IPS DF 4.7 (cell line): ENCODE data around the gene GPC6.

Experiments used
- DNase-seq: peaks from one replicate; pipeline ENCODE4 v3.0.0-alpha.2; 2013; ENCODE audit warnings: low spot score; ENCODE audit errors: extremely low read depth

Gene GPC6

DNA sequence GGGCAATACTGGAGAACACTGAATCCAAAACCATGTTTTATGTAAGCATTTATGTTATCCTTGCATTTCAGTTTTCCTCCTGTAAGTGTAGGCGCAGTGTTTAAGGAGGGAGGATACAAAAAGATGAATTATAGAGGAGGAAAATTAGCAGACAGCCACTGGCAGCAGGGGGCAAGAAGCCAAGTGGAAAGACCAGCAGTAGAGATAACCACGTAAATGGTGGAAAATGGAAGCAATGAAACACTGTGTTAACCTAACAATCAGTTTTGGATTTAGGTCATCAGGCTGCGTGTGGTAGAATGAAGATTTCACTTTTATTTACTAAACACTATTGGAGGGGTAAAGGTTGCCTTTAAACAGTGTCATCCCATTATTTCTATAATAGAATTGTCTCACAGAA lies 447.3 kb downstream of the GPC6 start:
- DNase-seq: no peak

- no peak for DNase-seq
Measured at GRCh38 chr13:93674337-93674755, 447.7 kb downstream of the GPC6 start.

- no peak for DNase-seq
Measured at GRCh38 chr13:93680329-93680728, 453.7 kb downstream of the GPC6 start.

DNA sequence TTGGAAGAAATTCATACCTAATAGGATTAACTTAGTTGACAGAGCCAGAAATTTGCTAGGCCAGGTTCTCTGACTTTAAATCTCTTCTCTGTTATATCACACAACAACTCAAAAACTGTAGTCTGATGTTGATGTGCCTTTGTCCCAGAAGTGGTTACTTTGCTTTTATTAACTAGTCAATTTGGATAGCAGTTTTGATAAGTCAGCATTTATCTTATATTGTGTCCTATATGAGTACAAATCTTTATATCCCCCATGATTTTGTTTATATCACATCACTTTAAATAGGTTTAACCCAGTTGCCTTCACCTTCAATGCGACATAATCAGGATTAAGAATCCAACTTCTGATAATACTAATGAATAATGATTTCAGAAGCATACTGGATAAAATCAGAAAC lies 459.3 kb downstream of the GPC6 start:
- DNase-seq: no peak

GRCh38 chr13:93686399-93686798 lies 459.8 kb downstream of the GPC6 start:
- DNase-seq: no peak

GRCh38 chr13:93687261-93687660 lies 460.7 kb downstream of the GPC6 start:
- DNase-seq: no peak

DNA sequence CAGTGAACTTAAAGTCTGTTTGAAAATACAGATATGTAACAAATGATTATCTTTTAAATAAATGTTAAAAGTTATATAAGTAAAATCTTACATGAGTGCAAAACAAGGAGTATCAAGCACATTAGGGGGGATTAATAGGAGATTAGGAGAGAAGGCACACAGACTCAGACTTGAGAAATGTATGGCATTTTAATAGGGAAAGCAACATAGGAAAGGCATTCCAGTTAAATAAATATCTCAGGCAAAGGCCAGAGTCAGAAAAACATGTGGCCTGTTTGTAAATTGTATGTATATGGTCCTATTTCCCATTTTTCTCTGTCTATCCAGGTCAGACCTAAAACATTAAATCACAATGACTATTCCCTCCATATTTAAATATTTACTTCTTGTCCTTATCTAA lies 462.7 kb downstream of the GPC6 start:
- DNase-seq: no peak

DNA sequence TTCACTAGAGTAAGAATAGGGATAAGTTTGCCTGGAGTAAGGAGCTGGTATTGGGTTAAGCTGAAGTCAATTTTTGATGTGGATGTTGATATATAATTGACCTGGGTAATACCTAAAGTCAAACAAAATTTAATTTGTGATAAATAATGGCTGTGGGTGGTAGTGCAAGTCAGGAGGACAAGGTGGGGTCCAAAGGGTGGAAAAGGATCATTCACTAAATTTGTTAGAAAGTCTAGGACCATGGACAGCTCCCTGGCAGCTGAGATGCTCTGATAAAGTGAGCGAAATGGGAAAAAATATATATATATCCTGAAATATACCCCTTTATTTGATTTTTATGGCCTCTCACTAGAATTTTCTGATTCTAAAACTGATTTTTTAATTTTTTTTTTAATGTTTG lies 463.5 kb downstream of the GPC6 start:
- no peak for DNase-seq

GRCh38 chr13:93698016-93698613 lies 471.5 kb downstream of the GPC6 start:
- no peak for DNase-seq

DNA sequence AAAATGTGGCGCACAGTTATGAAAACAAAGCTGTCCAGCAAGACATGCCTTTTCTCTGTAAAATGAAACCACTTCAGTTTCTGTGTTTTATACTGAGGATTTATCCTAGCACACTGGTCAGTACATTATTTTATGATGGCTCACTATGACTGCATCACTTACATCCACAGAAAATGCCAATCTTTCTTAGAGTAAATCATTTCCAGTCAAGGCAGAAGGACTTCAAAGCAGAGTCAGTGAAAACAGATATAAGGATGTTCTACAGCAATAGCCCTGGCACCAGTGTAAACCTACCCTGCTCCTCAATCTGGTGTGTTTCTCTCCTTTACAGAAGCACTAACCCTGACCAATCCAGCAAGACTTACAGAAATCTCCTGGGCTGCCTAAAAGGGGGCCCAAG lies 473.5 kb downstream of the GPC6 start:
- DNase-seq: no peak

GRCh38 chr13:93708308-93709075 lies 481.9 kb downstream of the GPC6 start:
- no peak for DNase-seq

DNA sequence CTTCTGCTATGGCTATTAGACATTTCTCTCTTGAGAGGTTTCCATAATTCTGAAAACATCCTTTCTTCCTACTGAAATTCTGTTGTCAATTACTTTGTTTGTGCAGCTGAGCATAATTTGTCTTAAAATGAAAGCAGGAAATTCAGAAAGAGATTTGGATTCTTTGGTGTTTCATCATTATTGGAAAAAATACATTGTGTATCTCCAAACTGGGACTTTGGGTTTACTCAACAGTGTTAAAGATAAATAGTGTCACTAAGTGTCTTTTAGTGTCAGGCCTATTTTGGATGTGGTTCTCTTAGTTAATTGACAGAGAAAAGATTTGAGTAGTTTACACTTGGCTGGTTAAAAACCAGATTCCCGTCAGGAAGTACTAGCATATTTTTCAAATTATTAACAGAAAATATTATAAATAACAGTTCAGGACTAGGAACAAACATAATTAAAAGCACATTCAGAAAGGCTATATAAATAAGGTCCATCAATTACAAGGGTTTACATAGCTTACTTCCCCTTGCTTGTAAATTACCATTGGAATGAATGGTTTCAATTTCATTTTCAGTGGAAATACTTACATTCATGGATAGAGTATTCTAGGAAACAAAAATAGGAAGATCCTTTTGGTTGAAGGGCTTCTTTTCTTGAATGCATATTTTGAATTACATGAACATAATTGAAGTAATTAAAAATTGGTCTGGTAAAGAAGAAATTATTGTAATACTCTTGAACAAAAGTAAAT lies 483.1 kb downstream of the GPC6 start:
- no peak for DNase-seq

DNA sequence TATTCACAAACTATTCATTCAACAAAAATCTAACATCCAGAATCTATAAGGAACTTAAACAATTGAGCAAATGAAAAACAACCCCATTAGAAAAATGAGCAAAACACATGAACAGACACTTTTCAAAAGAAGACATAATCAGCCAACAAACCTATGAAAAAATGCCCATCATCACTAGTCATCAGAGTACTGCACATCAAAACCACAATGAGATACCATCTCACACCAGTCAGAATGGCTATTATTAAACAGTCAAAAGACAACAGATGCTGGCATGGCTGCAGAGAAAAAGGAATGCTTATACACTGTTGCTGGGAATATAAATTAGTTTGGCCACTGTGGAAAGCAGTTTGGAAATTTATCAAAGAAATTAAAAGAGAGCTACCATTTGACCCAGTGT lies 487.6 kb downstream of the GPC6 start:
- DNase-seq: no peak

DNA sequence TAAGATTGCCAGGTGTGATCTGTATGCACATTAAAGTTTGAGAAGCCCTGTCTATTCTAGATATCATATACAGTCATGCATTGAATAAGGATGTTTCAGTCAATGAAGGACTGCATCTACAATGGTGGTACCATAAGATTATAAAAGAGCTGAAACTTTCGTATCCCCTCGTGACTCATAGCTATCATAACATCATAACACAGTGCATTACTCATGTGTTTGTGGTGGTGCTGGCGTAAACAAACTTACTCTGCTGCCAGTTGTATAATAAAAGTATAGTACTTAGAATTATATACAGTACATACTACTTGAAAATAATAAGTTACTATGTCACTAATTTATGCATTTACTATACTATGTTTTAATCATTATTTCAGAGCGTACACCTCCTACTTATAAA lies 489.3 kb downstream of the GPC6 start:
- no peak for DNase-seq

GRCh38 chr13:93716623-93717022 lies 490.0 kb downstream of the GPC6 start:
- no peak for DNase-seq

- no peak for DNase-seq
Measured at GRCh38 chr13:93721483-93721882, 494.9 kb downstream of the GPC6 start.

- no peak for DNase-seq
Measured at GRCh38 chr13:93723316-93723715, 496.7 kb downstream of the GPC6 start.

DNA sequence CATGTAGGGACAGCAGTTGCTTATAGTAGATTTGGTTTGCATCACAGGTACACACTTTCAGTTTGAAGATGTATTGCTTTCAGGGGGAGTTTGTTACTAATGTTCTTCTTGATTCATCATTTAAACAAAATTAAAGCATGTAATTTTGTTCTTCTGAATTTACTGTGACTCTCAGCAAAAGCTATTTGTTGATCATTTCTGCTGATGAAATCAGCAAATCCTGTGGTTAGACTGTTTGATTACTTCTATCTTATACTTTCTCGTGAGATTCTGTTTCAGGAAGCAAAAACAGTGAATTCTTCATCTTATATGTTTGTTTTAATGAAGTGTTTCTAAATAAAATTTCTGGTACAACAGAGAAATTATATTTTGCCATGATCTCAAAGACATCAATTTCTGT lies 497.6 kb downstream of the GPC6 start:
- no peak for DNase-seq

DNA sequence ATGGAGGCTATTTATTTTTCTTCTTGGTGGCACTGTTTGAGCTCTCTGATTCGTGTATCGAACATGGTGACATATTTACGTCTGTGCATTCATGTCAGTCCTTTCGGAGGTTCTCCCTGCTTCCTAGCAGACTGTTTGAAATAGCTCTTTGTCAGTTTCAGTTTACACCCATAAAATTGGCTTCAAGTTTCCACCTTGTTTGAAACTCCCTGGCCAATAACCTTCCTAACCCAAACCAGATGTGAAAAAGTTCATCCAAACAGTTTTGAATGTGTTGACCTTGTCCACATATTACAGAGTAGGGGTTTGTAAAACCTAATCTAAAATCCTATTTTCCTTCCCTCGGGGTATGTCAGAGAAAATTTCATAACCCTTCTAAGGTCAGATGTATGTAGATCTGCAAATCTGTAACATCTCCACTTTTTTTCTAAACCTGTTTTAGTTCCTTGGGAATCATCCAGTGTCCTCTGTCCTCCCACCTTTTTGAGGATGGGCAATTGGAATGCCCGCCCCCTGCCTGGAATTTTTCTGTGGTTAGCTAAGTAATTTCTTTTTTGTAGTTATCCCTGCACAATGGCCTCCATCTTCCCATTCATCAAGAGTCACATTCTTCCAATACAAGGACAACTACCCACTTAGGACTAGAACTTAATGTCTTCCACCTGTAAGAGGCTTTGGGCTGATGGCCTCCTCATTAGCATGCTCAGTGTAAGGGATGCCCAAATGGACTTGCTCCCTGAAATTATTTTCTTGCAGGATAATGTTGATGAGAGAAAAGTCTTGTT lies 499.8 kb downstream of the GPC6 start:
- no peak for DNase-seq

DNA sequence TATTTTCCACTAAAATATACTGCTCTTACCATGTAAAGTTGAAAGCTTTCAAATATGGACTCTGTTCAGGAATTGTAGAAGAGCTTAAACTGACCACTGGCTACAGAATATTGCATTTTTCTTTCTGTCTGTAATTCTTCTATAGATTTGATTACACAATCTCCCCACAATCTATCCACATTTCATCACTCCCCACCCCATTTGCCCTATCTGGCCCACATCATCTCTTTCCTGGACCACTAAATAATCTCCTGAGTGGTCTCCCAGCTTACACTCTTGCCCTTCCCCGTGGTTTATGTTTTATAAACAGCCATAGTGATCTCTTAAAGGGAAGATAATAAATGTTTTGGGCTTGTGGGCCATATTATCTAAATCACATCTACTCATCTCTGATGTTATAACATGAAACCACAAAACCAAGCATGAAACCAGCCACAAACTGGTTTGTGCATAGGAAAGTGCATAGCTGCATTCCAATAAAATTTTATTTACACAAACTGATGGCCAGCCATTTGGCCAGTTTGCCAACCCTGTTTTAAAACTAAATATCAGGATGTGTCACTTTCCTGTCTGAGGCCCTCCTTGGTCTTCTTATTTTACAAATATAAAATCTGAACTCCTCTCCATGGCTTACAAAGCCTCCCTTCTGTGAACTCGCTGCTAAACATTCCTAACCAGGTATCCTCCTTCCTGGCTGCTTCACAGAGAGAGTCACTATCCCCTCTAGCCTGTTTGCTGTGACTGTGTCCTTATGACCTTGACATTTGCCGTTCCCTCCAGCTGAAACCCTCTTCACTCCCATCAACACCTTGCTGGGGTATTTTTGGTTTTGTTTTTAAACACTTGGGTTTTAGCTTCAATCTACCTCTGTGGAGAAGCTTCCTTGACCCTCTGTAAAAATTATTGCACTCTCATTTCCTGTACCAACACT lies 500.9 kb downstream of the GPC6 start:
- DNase-seq: no peak

DNA sequence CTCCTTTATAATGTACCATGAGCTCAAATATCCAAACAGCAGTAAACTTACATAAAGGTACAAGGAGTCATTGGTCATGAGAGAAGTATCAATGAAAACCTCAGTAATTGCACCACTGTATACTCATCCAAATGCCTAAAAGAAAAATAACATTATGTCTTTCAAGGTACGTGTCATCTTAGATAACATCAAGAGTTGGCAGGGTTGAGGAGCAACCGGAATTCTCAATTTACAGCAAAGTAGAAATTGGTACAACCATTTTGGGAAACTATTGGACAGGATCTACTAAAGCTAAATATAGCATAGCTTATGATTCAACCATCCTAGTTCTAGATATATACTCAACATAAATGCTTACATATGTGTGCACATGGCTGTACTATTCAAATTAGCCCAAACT lies 502.8 kb downstream of the GPC6 start:
- no peak for DNase-seq
